GM13977 (cell line): Measurements from ENCODE around the gene TMC7.
"Not testable (repeated sequence)": the region's sequence is repeated elsewhere in the genome, so short reads cannot be mapped to it uniquely, and the experiment has no call there.

Experiments
- DNase-seq: peaks from one replicate; pipeline ENCODE4 v3.0.0; 2012; ENCODE audit warnings: low spot score
- in situ Hi-C: fragments of 300-500 bp; cut with MboI; formaldehyde crosslinking; loops from one replicate; pipeline ENCODE4 v1.12.0; 2022; ENCODE audit warnings: low sequenced_read_pairs, low pct_unique_long_range_greater_than_20kb, mixed read lengths, inconsistent platforms; ENCODE audit not compliant: unreplicated experiment
- TF ChIP-seq, protein P1 (sequence below): IDR thresholded peaks from 2 replicates; pipeline ENCODE4 v1.5.1; 2012; ENCODE audit warnings: mild to moderate bottlenecking, control low read depth; ENCODE audit not compliant: insufficient read depth; ENCODE audit errors: extremely low read depth, missing control alignments

TMC7 gene

DNA sequence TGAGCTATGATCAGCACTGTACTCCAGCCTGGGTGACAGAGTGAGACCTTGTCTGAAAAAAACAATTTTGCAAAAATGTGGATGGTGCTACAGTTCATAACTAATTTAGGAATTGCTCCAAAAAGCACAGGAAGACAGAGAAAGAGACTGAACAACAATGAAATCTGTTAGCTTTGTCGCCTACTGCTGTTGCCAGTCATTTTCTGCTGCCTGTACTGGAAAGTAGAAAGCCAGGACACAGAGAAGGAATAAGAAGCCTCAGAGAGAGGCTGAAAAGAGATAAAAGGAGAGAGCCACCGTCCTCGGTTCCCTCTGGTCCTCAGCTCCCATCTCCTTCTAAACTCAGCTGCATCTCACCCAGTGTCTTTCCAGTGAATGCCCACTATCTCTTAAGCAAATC is 8.6 kb upstream of the TMC7 start:
- TF ChIP-seq, protein P1, sequence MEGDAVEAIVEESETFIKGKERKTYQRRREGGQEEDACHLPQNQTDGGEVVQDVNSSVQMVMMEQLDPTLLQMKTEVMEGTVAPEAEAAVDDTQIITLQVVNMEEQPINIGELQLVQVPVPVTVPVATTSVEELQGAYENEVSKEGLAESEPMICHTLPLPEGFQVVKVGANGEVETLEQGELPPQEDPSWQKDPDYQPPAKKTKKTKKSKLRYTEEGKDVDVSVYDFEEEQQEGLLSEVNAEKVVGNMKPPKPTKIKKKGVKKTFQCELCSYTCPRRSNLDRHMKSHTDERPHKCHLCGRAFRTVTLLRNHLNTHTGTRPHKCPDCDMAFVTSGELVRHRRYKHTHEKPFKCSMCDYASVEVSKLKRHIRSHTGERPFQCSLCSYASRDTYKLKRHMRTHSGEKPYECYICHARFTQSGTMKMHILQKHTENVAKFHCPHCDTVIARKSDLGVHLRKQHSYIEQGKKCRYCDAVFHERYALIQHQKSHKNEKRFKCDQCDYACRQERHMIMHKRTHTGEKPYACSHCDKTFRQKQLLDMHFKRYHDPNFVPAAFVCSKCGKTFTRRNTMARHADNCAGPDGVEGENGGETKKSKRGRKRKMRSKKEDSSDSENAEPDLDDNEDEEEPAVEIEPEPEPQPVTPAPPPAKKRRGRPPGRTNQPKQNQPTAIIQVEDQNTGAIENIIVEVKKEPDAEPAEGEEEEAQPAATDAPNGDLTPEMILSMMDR = no peak
- in situ Hi-C loops = no loop called here
- no peak for DNase-seq

DNA sequence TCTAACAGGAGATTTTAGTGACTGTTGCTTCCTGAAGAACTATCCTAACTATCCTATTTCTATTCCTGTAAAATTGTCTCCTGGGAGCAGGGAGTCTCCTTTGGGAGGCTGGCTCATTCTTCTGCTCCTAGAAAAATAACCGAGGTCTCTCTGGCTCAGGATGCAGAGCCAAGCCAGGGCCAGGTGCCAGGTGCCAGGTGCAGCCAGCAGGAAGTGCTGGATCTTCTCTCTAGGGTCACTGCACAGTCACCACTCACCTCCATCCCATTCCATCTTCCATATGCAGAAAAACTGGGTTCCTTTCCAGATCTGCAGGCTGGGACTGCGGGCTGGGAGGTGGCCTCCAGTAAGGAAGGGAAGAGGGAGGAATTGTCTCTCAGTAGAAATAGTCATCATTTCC is 3.8 kb upstream of the TMC7 start:
- in situ Hi-C loops = no loop called here
- TF ChIP-seq, protein P1 = no peak
- no peak for DNase-seq

- in situ Hi-C loops = no loop called here
- TF ChIP-seq, protein P1 = no peak
- no peak for DNase-seq
Observed at GRCh38 chr16:18984435-18985005, 786 bp downstream of the TMC7 start.

- DNase-seq, in situ Hi-C loops: not testable (repeated sequence)
Observed at GRCh38 chr16:18985256-18985655, 1.5 kb downstream of the TMC7 start.

DNA sequence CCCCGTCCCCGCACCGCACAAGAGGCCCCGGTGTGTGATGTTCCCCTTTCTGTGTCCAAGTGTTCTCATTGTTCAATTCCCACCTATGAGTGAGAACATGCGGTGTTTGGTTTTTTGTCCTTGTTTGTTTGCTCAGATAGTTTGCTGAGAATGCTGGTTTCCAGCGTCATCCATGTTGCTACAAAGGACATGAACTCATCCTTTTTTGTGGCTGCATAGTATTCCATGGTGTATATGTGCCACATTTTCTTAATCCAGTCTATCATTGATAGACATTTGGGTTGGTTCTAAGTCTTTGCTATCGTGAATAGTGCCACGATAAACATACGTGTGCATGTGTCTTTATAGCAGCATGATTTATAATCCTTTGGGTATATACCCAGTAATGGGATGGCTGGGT is 8.0 kb downstream of the TMC7 start:
- DNase-seq, in situ Hi-C loops: not testable (repeated sequence)

DNA sequence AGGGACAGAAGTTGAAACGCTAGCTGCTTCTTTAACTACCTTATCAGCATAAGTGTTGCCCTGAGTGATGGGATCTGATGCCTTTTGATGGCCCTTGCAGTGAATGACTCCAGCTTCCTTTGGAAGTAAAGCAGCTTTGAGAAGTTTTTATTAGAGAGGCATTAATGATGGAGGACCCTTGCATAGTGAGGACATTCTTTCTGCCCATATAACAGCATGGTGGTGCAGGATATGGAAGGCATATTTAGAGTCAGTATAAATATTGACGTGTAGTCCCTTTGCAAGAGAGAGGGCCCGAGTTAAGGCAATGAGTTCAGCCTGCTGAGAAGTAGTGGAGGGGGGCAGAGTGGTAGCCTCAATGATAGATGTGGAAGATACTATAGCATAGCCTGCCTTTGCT is 9.8 kb downstream of the TMC7 start:
- DNase-seq, in situ Hi-C loops: not testable (repeated sequence)

DNA sequence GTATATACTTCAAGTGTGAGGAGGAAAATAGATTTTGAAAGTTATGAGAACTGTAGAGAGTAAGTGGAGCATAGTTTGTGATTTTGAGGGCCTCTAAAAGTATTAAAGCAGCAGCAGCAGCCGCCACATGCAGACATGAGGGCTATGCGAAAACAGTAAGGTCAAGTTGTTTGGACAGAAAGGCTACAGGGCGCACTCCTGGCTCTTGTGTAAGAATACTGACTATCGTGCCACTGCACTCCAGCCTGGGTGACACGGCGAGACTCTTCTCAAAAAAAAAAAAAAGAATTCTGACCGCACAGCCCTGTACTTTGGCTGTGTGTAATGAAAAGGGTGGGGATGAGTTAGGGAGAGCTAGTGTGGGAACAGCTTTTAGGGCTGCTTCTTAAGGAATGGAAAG is 10.4 kb downstream of the TMC7 start:
- in situ Hi-C loops, DNase-seq: not testable (repeated sequence)

DNA sequence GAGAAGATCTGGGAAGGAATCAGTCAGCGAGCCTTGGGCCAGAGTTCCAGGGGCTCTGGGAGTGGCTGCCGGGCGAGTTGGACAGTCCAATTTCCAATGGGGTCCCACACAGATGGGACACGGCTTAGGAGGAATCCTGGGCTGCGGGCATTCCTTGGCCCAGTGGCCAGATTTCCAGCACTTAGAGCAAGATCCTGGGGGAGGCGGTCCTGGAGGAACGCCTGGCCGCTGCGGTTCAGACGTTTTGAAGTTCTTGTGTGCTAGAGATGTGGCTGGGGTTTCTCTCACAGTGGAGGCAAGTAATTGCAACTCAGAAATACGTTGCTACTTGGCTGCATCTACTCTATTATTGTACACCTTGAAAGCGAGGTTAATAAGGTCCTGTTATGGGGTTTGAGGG is 11.7 kb downstream of the TMC7 start:
- in situ Hi-C loops, DNase-seq: not testable (repeated sequence)

DNA sequence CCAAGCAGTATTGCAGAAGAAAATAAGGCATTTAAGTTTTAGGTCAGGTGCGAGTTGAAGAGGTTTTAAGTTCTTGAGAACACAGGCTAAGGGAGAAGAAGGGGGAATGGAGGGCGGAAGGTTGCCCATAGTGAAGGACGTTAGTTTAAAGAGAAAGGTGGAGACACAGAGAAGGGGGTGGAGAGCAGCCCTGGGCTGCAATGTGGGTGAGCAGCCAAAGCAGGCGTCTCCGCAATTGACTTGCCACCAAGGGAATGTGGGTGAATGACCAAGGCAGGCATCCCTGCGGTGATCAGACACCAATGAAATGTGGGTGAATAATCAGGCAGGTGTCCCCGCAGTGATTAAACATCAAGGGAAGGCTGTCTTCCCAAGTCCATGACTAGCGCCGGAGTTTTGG is 12.8 kb downstream of the TMC7 start:
- in situ Hi-C loops, DNase-seq: not testable (repeated sequence)

DNA sequence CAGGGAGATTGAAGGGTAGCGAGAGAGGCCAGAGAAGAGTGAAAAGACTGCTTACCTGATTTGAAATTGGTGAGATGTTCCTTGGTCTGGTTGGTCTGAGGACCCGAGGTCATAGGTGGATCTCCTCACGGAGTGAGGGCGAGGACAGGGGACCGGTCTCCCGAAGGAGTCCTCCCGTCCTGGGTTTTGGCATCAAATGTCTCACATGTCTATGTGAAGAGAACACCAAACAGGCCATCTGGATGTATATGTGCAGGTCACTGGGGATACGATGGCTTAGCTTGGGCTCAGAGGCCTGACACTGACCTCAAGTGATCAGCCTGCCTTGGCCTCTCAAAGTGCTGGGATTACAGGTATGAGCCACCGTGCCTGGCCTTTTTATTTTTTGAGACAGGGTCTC is 13.3 kb downstream of the TMC7 start:
- in situ Hi-C loops, DNase-seq: not testable (repeated sequence)

DNA sequence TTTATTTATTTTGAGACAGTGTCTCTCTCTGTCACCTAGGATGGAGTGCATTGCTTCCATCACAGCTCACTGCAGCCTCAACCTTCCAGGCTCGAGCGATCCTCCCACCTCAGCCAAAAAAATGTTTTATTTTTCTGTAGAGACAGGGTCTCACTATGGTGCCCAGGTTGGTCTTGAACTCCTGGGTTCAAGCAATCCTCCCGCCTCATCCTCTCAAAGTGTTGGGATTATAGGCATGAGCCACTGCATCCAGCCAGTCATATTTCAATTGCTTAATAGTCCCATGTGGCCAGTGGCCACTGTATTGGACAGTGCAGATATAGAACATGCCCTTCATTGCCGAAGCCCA is 15.3 kb downstream of the TMC7 start:
- no peak for DNase-seq
- in situ Hi-C loops = no loop called here
- TF ChIP-seq, protein P1 = no peak
